Measurements from ENCODE around the gene LRRC71. TPM values are rescaled to one million over a fixed set of nuclear protein-coding genes. Genes with fewer than 3 reads are reported as not detected.

The LRRC71 gene
- polyA plus RNA-seq, 1 of the 3 experiments (the other 2 are of a cell fraction): 0.03 TPM

DNA sequence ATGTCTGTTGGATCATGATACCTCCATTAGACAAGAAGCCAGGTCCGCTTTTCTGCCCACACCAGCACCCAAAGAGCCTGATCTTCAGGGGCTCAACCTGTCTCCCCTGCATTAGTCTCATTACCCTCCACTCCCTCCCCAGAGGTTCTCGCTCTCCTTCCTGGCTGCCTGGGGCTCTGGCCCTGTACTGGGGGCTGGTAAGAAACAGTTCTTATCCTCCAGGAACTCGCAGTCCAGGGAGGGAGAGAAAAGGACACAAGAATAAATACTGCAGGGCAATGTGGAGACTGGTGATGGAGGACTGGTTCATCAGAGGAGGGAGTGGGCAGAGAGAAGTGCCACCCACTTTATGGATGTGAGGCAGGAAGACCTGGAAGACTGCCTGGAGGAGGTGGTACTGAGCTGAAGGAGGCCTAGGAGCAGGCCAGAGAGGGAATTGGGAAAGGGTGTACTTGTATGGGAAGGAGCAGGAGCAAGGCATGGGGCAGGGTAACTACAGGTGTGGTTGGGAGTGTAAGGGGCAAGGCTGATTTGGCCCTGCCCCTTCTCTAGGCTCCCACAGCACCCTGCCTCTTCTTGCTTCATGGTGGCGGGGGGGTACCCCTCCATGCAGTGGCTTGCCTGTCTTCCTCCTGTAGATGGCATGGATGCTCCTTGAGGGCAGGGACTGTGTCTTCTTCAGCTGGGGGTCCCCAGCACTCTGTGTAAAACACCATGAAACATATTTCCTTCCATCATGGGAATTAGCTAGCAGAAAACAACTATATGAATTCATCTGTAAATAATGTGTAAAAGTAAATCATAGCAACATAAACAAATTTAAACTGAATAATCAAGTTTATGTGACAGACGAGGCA, 5.0 kb downstream of the LRRC71 start:
- CTCF ChIA-PET: interaction anchor here (0.8 to 12.9 kb wide), 11 partner anchors 9 to 240 kb away, joined by 3 to 308 read pairs (median 65); partner anchors contain the start of genes INSRR, NTRK1 and PEAR1
- Histone ChIP-seq H2AFZ (ENCODE audit: low read depth) (no peak overlapping the region), H3K4me1 (ENCODE audit: control insufficient read depth in 1 of 2, insufficient read depth in 2 of 2, low read depth in 1 of 2, low read length in 1 of 2) (peaks cover 5 to 25% of the 10 kb centered on the region in 2 experiments; a peak in 2 of 4 replicates), H3K27ac (ENCODE audit: low read depth in 2 of 2, low read length in 1 of 2) (peak overlapping the region in 1 of 2 experiments; percentile 50; a peak in 2 of 4 replicates), H3K4me2 (no peak overlapping the region), H3F3A (replicated peaks; ENCODE audit: insufficient read depth) (peaks cover 15% of the 10 kb centered on the region), H3K79me2 (ENCODE audit: insufficient read depth) (no peaks in the 10 kb centered on the region), H3K9ac (no peak overlapping the region), H3K9me2 (no peaks in the 10 kb centered on the region), H3K36me3 (replicated peaks in 1 of 2; ENCODE audit: control insufficient read depth in 1 of 2, insufficient read depth in 2 of 2, low read length in 1 of 2) (no peaks in the 10 kb centered on the region), H4K20me1 (ENCODE audit: insufficient read depth) (no peaks in the 10 kb centered on the region), H3K4me3 (ENCODE audit: low read depth in 2 of 2, low read length in 1 of 2) (no peak overlapping the region), H3K9me3 (no peaks in the 10 kb centered on the region), H3K27me3 (ENCODE audit: insufficient read depth) (no peaks in the 10 kb centered on the region)
- TF ChIP-seq EP300 (IDR thresholded peaks at IDR 0.05; ENCODE audit: borderline replicate concordance in 1 of 2, low read depth in 1 of 2, low read length in 1 of 2): no peak
- no peak for TF ChIP-seq FOSL2 (IDR thresholded peaks at IDR 0.05; ENCODE audit: borderline replicate concordance, low read depth)
- TF ChIP-seq NRF1 (IDR thresholded peaks at IDR 0.05; ENCODE audit: low read depth, low read length): no peak
- TF ChIP-seq CTCF (IDR thresholded peaks at IDR 0.05): no peak
- no peak for TF ChIP-seq USF1 (IDR thresholded peaks at IDR 0.05; ENCODE audit: borderline replicate concordance, low read depth)
- no peak for TF ChIP-seq TCF12 (IDR thresholded peaks at IDR 0.05)
- TF ChIP-seq RCOR1 (IDR thresholded peaks at IDR 0.05; ENCODE audit: low read length): no peak
- TF ChIP-seq, protein P1, sequence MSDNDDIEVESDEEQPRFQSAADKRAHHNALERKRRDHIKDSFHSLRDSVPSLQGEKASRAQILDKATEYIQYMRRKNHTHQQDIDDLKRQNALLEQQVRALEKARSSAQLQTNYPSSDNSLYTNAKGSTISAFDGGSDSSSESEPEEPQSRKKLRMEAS (IDR thresholded peaks at IDR 0.05; ENCODE audit: low read depth): no peak
- no peak for TF ChIP-seq MEF2A (IDR thresholded peaks at IDR 0.05; ENCODE audit: borderline replicate concordance, low read depth)
- TF ChIP-seq ELF1 (IDR thresholded peaks at IDR 0.05): no peak
- TF ChIP-seq FOXM1 (IDR thresholded peaks at IDR 0.05; ENCODE audit: low read depth): no peak
- no peak for TF ChIP-seq GATA2 (CRISPR knock-in tag; IDR thresholded peaks at IDR 0.05)
- no peak for TF ChIP-seq GABPA (IDR thresholded peaks at IDR 0.05; ENCODE audit: low read depth)
- TF ChIP-seq RFX5 (IDR thresholded peaks at IDR 0.05; ENCODE audit: low read length): no peak
- TF ChIP-seq TAF1 (IDR thresholded peaks at IDR 0.05; ENCODE audit: borderline replicate concordance, low read depth, low read length): no peak
- TF ChIP-seq EZH2phosphoT487 (IDR thresholded peaks at IDR 0.05; ENCODE audit: borderline replicate concordance, low read depth): no peak
- TF ChIP-seq PBX3 (IDR thresholded peaks at IDR 0.05): no peak
- TF ChIP-seq RAD21 (IDR thresholded peaks at IDR 0.05; ENCODE audit: low read length): no peak
- TF ChIP-seq RXRA (IDR thresholded peaks at IDR 0.05; ENCODE audit: borderline replicate concordance, low read depth): no peak
- no peak for TF ChIP-seq JUND (IDR thresholded peaks at IDR 0.05)
- POLR2A ChIA-PET: interaction anchor here (0.6 to 2.7 kb wide), 3 partner anchors 12 to 195 kb away, joined by 3 to 15 read pairs (median 3); partner anchors contain the start of gene NTRK1
- 87% methylated on average over 5 of the region's 5 CpGs for WGBS (ENCODE audit: low lambda C conversion rate)
- no peak for DNase-seq
